SK-N-SH treated with all-trans-retinoic acid at 6 μM for 48 hours (cell line): ENCODE measurements around the gene SH3BP4.

Source experiments
- ATAC-seq: fragments of 200-7000 bp; cut with Tn5 transposase; 3 replicates; pipeline ENCODE4 v1.9.1; 2020; ENCODE audit warnings: mild to moderate bottlenecking, moderate library complexity
- ARNTL ChIP-seq: fragments of 450-650 bp; formaldehyde crosslinking; IDR thresholded peaks from 2 replicates; pipeline ENCODE4 v1.5.0; 2020; ENCODE audit warnings: low read depth, mild to moderate bottlenecking, moderate library complexity, borderline replicate concordance
- BACH2 ChIP-seq: fragments of 250-450 bp; sonication (Bioruptor Pico); IDR thresholded peaks from 2 replicates; pipeline ENCODE4 v1.9.0; 2021; ENCODE audit warnings: mild to moderate bottlenecking, borderline replicate concordance
- CREB5 ChIP-seq: fragments of 250-450 bp; sonication (Bioruptor Pico); IDR thresholded peaks from 2 replicates; pipeline ENCODE4 v1.5.1; 2020; ENCODE audit warnings: low read depth, mild to moderate bottlenecking, moderate library complexity
- CSDC2 ChIP-seq: fragments of 250-450 bp; sonication (Bioruptor Pico); IDR thresholded peaks from 2 replicates; pipeline ENCODE4 v1.5.0; 2020; ENCODE audit warnings: mild to moderate bottlenecking, moderate library complexity
- CSRNP3 ChIP-seq: fragments of 250-450 bp; sonication (Bioruptor Pico); IDR thresholded peaks from 2 replicates; pipeline ENCODE4 v1.5.1; 2021; ENCODE audit warnings: mild to moderate bottlenecking, moderate library complexity
- ESRRG ChIP-seq: fragments of 250-450 bp; sonication (Bioruptor Pico); IDR thresholded peaks from 2 replicates; pipeline ENCODE4 v1.6.1; 2021; ENCODE audit warnings: mild to moderate bottlenecking
- GLIS3 ChIP-seq: fragments of 250-450 bp; sonication (Bioruptor Pico); IDR thresholded peaks from 2 replicates; pipeline ENCODE4 v1.5.0; 2020; ENCODE audit warnings: mild to moderate bottlenecking, moderate library complexity
- ISL1 ChIP-seq: fragments of 250-450 bp; sonication (Bioruptor Pico); IDR thresholded peaks from 2 replicates; pipeline ENCODE4 v2.1.2; 2022; ENCODE audit warnings: mild to moderate bottlenecking, moderate library complexity
- OSR1 ChIP-seq: fragments of 250-450 bp; sonication (Bioruptor Pico); IDR thresholded peaks from 2 replicates; pipeline ENCODE4 v1.8.0; 2022; ENCODE audit warnings: moderate library complexity, mild to moderate bottlenecking, inconsistent platforms
- PATZ1 ChIP-seq: fragments of 250-450 bp; sonication (Bioruptor Pico); IDR thresholded peaks from 2 replicates; pipeline ENCODE4 v1.8.0; 2020; ENCODE audit warnings: mild to moderate bottlenecking, moderate library complexity, borderline replicate concordance
- POU6F1 ChIP-seq: fragments of 250-450 bp; sonication (Bioruptor Pico); IDR thresholded peaks from 2 replicates; pipeline ENCODE4 v1.8.0; 2021; ENCODE audit warnings: low read depth, mild to moderate bottlenecking, moderate library complexity, borderline replicate concordance
- PPARA ChIP-seq: fragments of 250-450 bp; sonication (Bioruptor Pico); IDR thresholded peaks from 2 replicates; pipeline ENCODE4 v1.5.0; 2020; ENCODE audit warnings: mild to moderate bottlenecking, borderline replicate concordance
- RARB ChIP-seq: fragments of 250-450 bp; sonication (Bioruptor Pico); IDR thresholded peaks from 2 replicates; pipeline ENCODE4 v1.8.0; 2021; ENCODE audit warnings: mild to moderate bottlenecking, moderate library complexity
- TCF4 ChIP-seq: fragments of 250-450 bp; sonication (Bioruptor Pico); IDR thresholded peaks from 2 replicates; pipeline ENCODE4 v1.8.0; 2021; ENCODE audit warnings: mild to moderate bottlenecking, moderate library complexity, borderline replicate concordance
- TOX ChIP-seq: fragments of 250-450 bp; sonication (Bioruptor Pico); IDR thresholded peaks from 2 replicates; pipeline ENCODE4 v1.8.0; 2021; ENCODE audit warnings: mild to moderate bottlenecking, moderate library complexity, borderline replicate concordance
- ZC3H10 ChIP-seq: fragments of 250-450 bp; sonication (Bioruptor Pico); IDR thresholded peaks from 2 replicates; pipeline ENCODE4 v1.5.1; 2021; ENCODE audit warnings: mild to moderate bottlenecking, moderate library complexity
- ZFP3 ChIP-seq: fragments of 250-450 bp; sonication (Bioruptor Pico); IDR thresholded peaks from 2 replicates; pipeline ENCODE4 v1.5.0; 2020; ENCODE audit warnings: mild to moderate bottlenecking, moderate library complexity
- ZFP30 ChIP-seq: fragments of 450-650 bp; formaldehyde crosslinking; IDR thresholded peaks from 2 replicates; pipeline ENCODE4 v1.5.0; 2022; ENCODE audit warnings: mild to moderate bottlenecking, moderate library complexity
- ZNF565 ChIP-seq: fragments of 450-650 bp; formaldehyde crosslinking; conservative IDR thresholded peaks from 2 replicates; pipeline ENCODE4 v1.5.0; 2020; ENCODE audit warnings: low read depth, mild to moderate bottlenecking, moderate library complexity
- ZNF70 ChIP-seq: fragments of 450-650 bp; formaldehyde crosslinking; IDR thresholded peaks from 2 replicates; pipeline ENCODE4 v1.5.0; 2020; ENCODE audit warnings: mild to moderate bottlenecking, moderate library complexity
- ZNF8 ChIP-seq: fragments of 450-650 bp; formaldehyde crosslinking; IDR thresholded peaks from 2 replicates; pipeline ENCODE4 v1.5.0; 2020; ENCODE audit warnings: mild to moderate bottlenecking, moderate library complexity
- TF ChIP-seq, protein P1 (sequence below): fragments of 250-450 bp; sonication (Bioruptor Pico); IDR thresholded peaks from 2 replicates; pipeline ENCODE4 v1.5.0; 2020; ENCODE audit warnings: mild to moderate bottlenecking, moderate library complexity

SH3BP4 gene

GRCh38 chr2:234939996-234940395 is 11.8 kb upstream of the SH3BP4 start:
- TF ChIP-seq POU6F1 (CRISPR knock-in tag) (no peak), ZNF70 (CRISPR knock-in tag) (no peak), BACH2 (no peak), PPARA (CRISPR knock-in tag) (no peak), GLIS3 (CRISPR knock-in tag) (no peak), ZNF565 (no peak), OSR1 (CRISPR knock-in tag) (no peak), ARNTL (no peak), ZC3H10 (CRISPR knock-in tag) (no peak), TCF4 (no peak), PATZ1 (CRISPR knock-in tag) (no peak), ZNF8 (CRISPR knock-in tag) (no peak), ESRRG (CRISPR knock-in tag) (no peak)
- TF ChIP-seq, protein P1, sequence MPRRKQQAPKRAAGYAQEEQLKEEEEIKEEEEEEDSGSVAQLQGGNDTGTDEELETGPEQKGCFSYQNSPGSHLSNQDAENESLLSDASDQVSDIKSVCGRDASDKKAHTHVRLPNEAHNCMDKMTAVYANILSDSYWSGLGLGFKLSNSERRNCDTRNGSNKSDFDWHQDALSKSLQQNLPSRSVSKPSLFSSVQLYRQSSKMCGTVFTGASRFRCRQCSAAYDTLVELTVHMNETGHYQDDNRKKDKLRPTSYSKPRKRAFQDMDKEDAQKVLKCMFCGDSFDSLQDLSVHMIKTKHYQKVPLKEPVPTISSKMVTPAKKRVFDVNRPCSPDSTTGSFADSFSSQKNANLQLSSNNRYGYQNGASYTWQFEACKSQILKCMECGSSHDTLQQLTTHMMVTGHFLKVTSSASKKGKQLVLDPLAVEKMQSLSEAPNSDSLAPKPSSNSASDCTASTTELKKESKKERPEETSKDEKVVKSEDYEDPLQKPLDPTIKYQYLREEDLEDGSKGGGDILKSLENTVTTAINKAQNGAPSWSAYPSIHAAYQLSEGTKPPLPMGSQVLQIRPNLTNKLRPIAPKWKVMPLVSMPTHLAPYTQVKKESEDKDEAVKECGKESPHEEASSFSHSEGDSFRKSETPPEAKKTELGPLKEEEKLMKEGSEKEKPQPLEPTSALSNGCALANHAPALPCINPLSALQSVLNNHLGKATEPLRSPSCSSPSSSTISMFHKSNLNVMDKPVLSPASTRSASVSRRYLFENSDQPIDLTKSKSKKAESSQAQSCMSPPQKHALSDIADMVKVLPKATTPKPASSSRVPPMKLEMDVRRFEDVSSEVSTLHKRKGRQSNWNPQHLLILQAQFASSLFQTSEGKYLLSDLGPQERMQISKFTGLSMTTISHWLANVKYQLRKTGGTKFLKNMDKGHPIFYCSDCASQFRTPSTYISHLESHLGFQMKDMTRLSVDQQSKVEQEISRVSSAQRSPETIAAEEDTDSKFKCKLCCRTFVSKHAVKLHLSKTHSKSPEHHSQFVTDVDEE (CRISPR knock-in tag), result no peak
- ATAC-seq, result no peak

DNA sequence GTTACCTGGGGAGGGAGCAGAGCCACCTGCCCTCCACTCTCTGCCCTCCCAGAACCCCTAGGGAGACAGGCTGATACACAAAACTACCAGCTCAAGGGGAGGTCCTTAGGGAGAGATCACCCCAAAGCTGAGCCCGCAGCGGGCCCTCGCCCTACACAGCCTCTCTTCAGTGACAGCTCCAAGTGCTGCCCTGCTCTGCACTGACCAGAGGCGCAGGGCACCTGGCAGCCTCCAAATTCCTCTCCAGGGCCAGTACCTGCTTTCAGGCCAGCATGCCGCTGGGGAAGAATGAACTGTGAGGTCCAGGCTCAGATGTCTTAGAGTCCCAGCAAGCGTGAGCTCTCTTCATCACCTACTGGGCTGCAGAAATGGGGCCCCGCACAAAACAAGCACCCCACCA is 11.3 kb upstream of the SH3BP4 start:
- no peak for TF ChIP-seq GLIS3 (CRISPR knock-in tag)
- TF ChIP-seq CSDC2 (CRISPR knock-in tag), result no peak
- TF ChIP-seq ZNF70 (CRISPR knock-in tag), result no peak
- no peak for TF ChIP-seq PPARA (CRISPR knock-in tag)
- TF ChIP-seq CSRNP3 (CRISPR knock-in tag), result no peak
- TF ChIP-seq ARNTL, result no peak
- no peak for TF ChIP-seq RARB (CRISPR knock-in tag)
- no peak for TF ChIP-seq ZFP30 (CRISPR knock-in tag)
- TF ChIP-seq ISL1, result no peak
- TF ChIP-seq, protein P1 (CRISPR knock-in tag), result no peak
- no peak for TF ChIP-seq CREB5 (CRISPR knock-in tag)
- no peak for TF ChIP-seq ZFP3 (CRISPR knock-in tag)
- no peak for TF ChIP-seq ZNF8 (CRISPR knock-in tag)
- no peak for TF ChIP-seq TOX (CRISPR knock-in tag)
- TF ChIP-seq ESRRG (CRISPR knock-in tag), result no peak
- no peak for TF ChIP-seq TCF4
- no peak for ATAC-seq
